ENCODE data around the gene ATG7. TPM values are rescaled to one million over a fixed set of nuclear protein-coding genes. Genes with fewer than 3 reads are reported as not detected.
A peak's percentile ranks its signal among the peaks of the same experiment; 100 is the strongest.

ATG7 gene
- total RNA-seq, 4 donors from 2014 or later, result 20.6 to 50.4 (median 39.9) TPM

DNA sequence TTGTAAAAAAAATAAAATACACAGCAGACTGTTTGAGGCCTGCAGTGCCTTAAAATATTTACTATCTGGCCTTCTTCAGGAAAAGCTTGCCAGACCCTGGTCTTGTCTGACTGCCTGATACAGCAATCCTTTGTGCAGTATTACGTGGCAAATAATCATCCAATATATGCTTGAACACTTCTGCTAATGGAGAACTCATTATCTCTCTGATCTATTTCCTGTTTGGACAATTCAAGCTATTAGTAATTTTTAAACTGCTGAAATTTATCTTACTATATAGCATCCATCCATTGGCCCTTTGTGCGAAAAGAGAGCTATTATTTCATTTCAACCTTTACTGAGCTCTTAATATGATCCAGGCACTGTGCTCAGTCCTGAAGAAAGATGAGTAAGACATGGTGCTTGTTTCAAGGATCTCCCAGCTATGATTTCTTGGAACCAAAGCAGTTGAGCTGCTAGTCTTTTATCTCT is 15.9 kb downstream of the ATG7 start:
- WGBS, result 62% methylated on average over 2 of the region's 2 CpGs
- no peak for DNase-seq (ENCODE audit: extremely low spot score)
- Histone ChIP-seq H3K9me3 (no peaks in the 10 kb centered on the region), H3K4me3 (no peak overlapping the region), H3K27me3 (no peaks in the 10 kb centered on the region), H3K4me1 (peaks cover 31 to 62% (median 57%) of the 10 kb centered on the region in 4 donors), H3K27ac (replicated peaks in 1 of 4) (peak overlapping the region; percentile 62 to 79 (median 68)), H3K36me3 (peaks cover 0 to 5% (median 0%) of the 10 kb centered on the region in 4 donors)
- intact Hi-C loops (cut with DNase I), result no loop called here
- TF ChIP-seq POLR2AphosphoS5 (IDR thresholded peaks at IDR 0.05) (no peak), POLR2A (IDR thresholded peaks at IDR 0.05; ENCODE audit: low read depth) (no peak), EP300 (IDR thresholded peaks at IDR 0.05) (no peak)
- TF ChIP-seq, protein P1, sequence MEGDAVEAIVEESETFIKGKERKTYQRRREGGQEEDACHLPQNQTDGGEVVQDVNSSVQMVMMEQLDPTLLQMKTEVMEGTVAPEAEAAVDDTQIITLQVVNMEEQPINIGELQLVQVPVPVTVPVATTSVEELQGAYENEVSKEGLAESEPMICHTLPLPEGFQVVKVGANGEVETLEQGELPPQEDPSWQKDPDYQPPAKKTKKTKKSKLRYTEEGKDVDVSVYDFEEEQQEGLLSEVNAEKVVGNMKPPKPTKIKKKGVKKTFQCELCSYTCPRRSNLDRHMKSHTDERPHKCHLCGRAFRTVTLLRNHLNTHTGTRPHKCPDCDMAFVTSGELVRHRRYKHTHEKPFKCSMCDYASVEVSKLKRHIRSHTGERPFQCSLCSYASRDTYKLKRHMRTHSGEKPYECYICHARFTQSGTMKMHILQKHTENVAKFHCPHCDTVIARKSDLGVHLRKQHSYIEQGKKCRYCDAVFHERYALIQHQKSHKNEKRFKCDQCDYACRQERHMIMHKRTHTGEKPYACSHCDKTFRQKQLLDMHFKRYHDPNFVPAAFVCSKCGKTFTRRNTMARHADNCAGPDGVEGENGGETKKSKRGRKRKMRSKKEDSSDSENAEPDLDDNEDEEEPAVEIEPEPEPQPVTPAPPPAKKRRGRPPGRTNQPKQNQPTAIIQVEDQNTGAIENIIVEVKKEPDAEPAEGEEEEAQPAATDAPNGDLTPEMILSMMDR (IDR thresholded peaks at IDR 0.05), result no peak

- Histone ChIP-seq H3K9me3 (no peaks in the 10 kb centered on the region), H3K4me3 (no peak overlapping the region), H3K36me3 (no peaks in the 10 kb centered on the region), H3K27me3 (no peaks in the 10 kb centered on the region), H3K27ac (replicated peaks in 1 of 4) (peak overlapping the region; percentile 62 to 79 (median 68)), H3K4me1 (peaks cover 28 to 54% (median 50%) of the 10 kb centered on the region in 4 donors)
- DNase-seq (ENCODE audit: extremely low spot score), result no peak
- TF ChIP-seq POLR2AphosphoS5 (IDR thresholded peaks at IDR 0.05) (peak in 1 of 2 donors; percentile 65), EP300 (IDR thresholded peaks at IDR 0.05) (no peak)
- TF ChIP-seq, protein P1 (IDR thresholded peaks at IDR 0.05), result no peak
- 40% methylated on average over 7 of the region's 7 CpGs for WGBS
- intact Hi-C loops (cut with DNase I), result no loop called here
These were observed 16.8 kb downstream of the ATG7 start for GRCh38 chr3:11288786-11289637.

DNA sequence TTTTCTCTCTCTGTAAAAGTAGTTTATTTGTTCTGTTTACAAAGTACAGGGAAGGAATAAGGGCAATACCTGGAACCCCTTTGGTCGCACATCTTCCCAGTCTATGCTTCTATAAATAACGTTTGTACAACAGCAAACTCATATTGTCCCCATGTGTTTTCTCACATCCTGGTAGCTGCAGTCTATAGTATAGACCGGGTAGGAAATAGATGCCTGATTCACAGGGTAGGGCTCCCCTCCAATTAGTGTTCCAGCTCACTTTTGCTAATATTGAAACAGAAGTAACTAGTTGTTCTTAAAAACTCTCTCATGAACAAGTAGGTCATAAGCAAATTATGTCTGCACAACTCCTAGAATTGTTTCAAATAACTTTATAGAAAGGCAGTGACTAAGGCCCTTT is 17.7 kb downstream of the ATG7 start:
- Histone ChIP-seq H3K27ac (replicated peaks in 1 of 4) (peak overlapping the region; percentile 62 to 79 (median 68)), H3K4me3 (no peak overlapping the region), H3K27me3 (no peaks in the 10 kb centered on the region), H3K9me3 (no peaks in the 10 kb centered on the region), H3K4me1 (peaks cover 28 to 54% (median 50%) of the 10 kb centered on the region in 4 donors), H3K36me3 (no peaks in the 10 kb centered on the region)
- intact Hi-C loops (cut with DNase I), result no loop called here
- TF ChIP-seq EP300 (IDR thresholded peaks at IDR 0.05), result no peak
- no peak for TF ChIP-seq POLR2A (IDR thresholded peaks at IDR 0.05; ENCODE audit: low read depth)
- no peak for TF ChIP-seq POLR2AphosphoS5 (IDR thresholded peaks at IDR 0.05)
- TF ChIP-seq, protein P1 (IDR thresholded peaks at IDR 0.05), result no peak
- DNase-seq (ENCODE audit: extremely low spot score), result no peak
- 72% methylated on average over 3 of the region's 3 CpGs for whole genome bisulfite sequencing

DNA sequence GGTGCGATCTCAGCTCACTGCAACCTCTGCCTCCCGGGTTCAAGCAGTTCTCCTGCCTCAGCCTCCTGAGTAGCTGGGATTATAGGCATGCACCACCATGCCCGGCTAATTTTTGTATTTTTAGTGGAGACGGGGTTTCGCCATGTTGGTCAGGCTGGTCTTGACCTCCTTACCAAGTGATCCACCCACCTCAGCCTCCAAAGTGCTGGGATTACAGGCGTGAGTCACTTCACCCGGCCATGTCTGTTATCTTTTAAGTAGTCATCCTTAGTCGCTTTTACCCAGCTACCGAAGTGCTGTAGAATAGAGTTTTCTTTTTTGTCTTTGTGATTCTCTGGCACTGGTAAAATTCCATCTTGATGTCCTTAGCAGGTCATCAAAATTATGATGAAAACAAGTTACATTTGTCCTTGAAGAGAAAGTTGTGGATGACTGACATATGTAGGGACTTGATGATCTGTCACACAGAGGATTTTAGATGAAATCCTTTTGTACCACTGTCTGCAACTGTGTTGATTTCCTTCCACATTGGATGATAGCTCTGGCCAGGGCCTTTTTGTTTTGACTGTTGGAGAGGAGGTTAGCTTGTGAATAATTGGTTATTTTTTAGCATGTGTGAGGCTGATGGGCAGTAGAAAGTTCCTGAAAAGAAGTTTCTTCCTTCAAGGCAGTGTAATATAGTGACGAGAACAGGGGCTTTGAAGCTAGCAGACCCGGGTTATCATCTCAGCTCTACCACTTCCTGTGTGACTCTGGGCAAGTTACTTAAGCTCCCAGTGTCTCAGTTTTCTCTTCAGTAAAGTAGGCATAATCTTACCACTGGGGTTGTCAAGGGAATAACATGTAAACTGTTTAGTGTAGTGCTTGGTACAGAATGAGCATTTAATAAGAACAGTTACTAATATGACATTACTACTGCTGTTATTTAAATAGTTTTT is 18.8 kb downstream of the ATG7 start:
- no peak for TF ChIP-seq EP300 (IDR thresholded peaks at IDR 0.05)
- TF ChIP-seq POLR2A (IDR thresholded peaks at IDR 0.05; ENCODE audit: low read depth), result no peak
- TF ChIP-seq, protein P1 (IDR thresholded peaks at IDR 0.05), result no peak
- no peak for TF ChIP-seq POLR2AphosphoS5 (IDR thresholded peaks at IDR 0.05)
- Histone ChIP-seq H3K9me3 (no peaks in the 10 kb centered on the region), H3K27me3 (no peaks in the 10 kb centered on the region), H3K4me3 (no peak overlapping the region), H3K36me3 (no peaks in the 10 kb centered on the region), H3K4me1 (peaks cover 28 to 54% (median 50%) of the 10 kb centered on the region in 4 donors), H3K27ac (replicated peaks in 1 of 4) (peak overlapping the region in 1 of 4 donors; percentile 27)
- DNase-seq (ENCODE audit: extremely low spot score), result no peak
- intact Hi-C loops (cut with DNase I), result no loop called here
- 84% methylated on average over 11 of the region's 11 CpGs for WGBS
